Common myeloid progenitor, CD34-positive (primary cell): ENCODE measurements around the gene DIPK1A.

ENCODE experiments used
- CTCF ChIA-PET: fragments of 350-600 bp; sonication (Branson Sonifier 250); formaldehyde crosslinking; loops from one replicate; lab custom pipeline; 2021; ENCODE audit warnings: antibody characterized with exemption; lab: Charles Lee
- POLR2A ChIA-PET: fragments of 350-600 bp; sonication (Branson Sonifier 250); formaldehyde crosslinking; loops from one replicate; lab custom pipeline; 2021; ENCODE audit warnings: antibody characterized with exemption; lab: Charles Lee
- DNase-seq, 3 donors: peaks; one replicate each; pipeline versions ENCODE4 v3.0.0 to v3.0.0-alpha.2; 2013
- H3K27ac ChIP-seq, 2 experiments: 1 replicate in 1 of 2; 2 replicates in 1 of 2; pipeline ENCODE4 v1.7.0; 2013; ENCODE audit warnings: inconsistent platforms in 2 of 2, low read length in 2 of 2, mild to moderate bottlenecking in 2 of 2, low read depth in 1 of 2, moderate library complexity in 1 of 2; ENCODE audit not compliant: severe bottlenecking in 2 of 2, insufficient read depth in 1 of 2, poor library complexity in 1 of 2
- H3K27me3 ChIP-seq, 5 experiments: replicated peaks in 2 of 5; 1 replicate in 3 of 5; 2 replicates in 2 of 5; pipeline versions ENCODE4 v1.6.1 to v1.7.0; 2013; ENCODE audit warnings: low read length in 4 of 5, mild to moderate bottlenecking in 2 of 5, moderate library complexity in 2 of 5, inconsistent platforms in 1 of 5; ENCODE audit not compliant: insufficient read depth in 5 of 5, control insufficient read depth in 4 of 5
- H3K36me3 ChIP-seq, 4 experiments: 1 replicate in 2 of 4; 2 replicates in 2 of 4; pipeline versions ENCODE4 v1.6.1 to v1.7.0; 2013; ENCODE audit warnings: low read length in 3 of 4, control low read depth in 1 of 4, mild to moderate bottlenecking in 1 of 4; ENCODE audit not compliant: control insufficient read depth in 4 of 4, insufficient read depth in 4 of 4
- H3K4me1 ChIP-seq, 4 experiments: 1 replicate in 3 of 4; 2 replicates in 1 of 4; pipeline versions ENCODE4 v1.6.1 to v1.7.1; 2013; ENCODE audit warnings: low read length in 3 of 4, mild to moderate bottlenecking in 3 of 4, control low read depth in 1 of 4, inconsistent platforms in 1 of 4, moderate library complexity in 1 of 4; ENCODE audit not compliant: control insufficient read depth in 4 of 4, insufficient read depth in 4 of 4; ENCODE audit errors: control extremely low read depth in 1 of 4
- H3K4me3 ChIP-seq, 7 experiments: 1 replicate in 4 of 7; 2 replicates in 3 of 7; pipeline versions ENCODE4 v1.5.1 to v1.7.0; 2013; ENCODE audit warnings: mild to moderate bottlenecking in 7 of 7, low read length in 6 of 7, moderate library complexity in 6 of 7, inconsistent platforms in 2 of 7, low read depth in 2 of 7, control low read depth in 1 of 7; ENCODE audit not compliant: insufficient read depth in 4 of 7, control insufficient read depth in 1 of 7; ENCODE audit errors: extremely low read depth in 1 of 7
- H3K9me3 ChIP-seq, 5 experiments: 1 replicate in 4 of 5; 2 replicates in 1 of 5; pipeline versions ENCODE4 v1.6.1 to v1.7.1; 2013; ENCODE audit warnings: low read length in 4 of 5, mild to moderate bottlenecking in 2 of 5, inconsistent platforms in 1 of 5, low read depth in 1 of 5, moderate library complexity in 1 of 5; ENCODE audit not compliant: control insufficient read depth in 4 of 5, insufficient read depth in 2 of 5; ENCODE audit errors: control extremely low read depth in 1 of 5
- WGBS: methylation state at CpG from one replicate; pipeline ENCODE4 v1.1.5; 2013; ENCODE audit not compliant: insufficient coverage; 5-methylcytosine and 5-hydroxymethylcytosine counted together

DIPK1A gene

DNA sequence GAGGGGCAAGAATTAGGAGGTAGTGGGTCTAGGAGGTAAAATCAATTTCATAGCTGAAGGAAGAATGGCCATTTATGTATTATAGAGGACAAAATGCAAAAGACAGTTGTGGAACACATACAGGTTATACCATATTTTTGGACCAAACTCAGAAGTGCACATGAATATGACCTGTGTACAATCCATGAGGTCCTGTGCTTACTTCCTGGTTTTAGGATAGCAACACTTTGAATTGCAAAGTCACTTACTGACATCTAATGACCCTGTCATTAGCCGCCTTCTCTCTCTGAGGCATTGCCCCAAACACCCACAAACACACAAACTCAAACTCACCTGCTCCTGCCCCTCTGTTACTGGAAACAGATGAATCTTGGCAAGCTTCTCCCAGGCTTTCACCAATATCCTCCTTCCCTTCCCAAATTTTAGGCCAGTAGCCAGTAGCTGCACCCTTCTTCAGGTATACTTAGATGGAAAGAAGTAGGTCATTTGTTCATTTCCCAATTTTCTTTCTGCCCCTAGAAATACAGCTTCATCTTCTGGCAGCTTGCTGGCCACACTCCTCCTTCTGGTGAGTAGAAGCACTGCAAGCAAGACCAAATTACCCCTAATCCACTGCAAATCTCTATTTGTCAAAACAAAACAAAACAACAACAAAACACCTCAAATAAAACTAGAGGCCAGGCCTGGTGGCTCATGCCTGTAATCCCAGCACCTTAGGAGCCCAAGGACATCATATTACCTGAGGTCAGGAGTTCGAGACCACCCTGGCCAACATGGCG, 143.1 kb downstream of the DIPK1A start:
- Histone ChIP-seq H3K36me3 (no peaks in the 10 kb centered on the region), H3K9me3 (no peaks in the 10 kb centered on the region), H3K4me3 (no peak overlapping the region), H3K4me1 (no peaks in the 10 kb centered on the region), H3K27me3 (no peaks in the 10 kb centered on the region), H3K27ac (no peak overlapping the region)
- CTCF ChIA-PET = interaction anchor here (0.8 to 4.2 kb wide), 14 partner anchors 10 to 510 kb away, joined by 3 to 22 read pairs (median 5); partner anchors contain the start of genes EVI5 and RPL5
- DNase-seq = peak; percentile 39 to 58 (median 57)
- POLR2A ChIA-PET = interaction anchor here (0.9 kb wide), 1 partner anchor 11 kb away, joined by 4 read pairs; no protein-coding TSS in a partner anchor
- WGBS = 71% methylated on average over 1 of the region's 3 CpGs

DNA sequence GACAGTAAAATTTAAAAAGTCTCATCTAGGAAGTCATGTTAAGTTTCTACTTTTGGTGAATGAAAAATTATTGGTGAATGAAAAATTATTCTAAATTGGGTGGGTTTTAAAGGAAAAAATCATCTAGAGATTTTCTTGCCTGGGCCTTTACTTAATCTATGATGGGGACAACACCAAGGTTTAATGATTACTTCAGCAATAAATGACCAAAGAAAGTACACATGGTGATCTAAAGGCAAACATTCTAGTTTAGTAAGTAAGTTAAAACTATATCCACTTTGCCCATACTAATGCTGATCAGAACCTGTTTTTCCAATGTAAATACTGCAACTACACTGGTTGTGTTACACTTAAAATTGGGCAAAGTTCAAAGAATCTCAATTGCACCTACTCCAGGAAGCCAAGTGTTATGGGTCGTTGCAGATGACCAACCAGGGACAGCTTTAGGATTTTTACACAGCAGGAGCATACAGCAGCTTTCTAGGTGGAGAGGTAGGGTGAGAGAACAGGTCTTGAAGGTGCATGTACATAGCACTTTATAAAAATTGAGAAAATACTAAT, 144.0 kb downstream of the DIPK1A start:
- Histone ChIP-seq H3K4me3 (no peak overlapping the region), H3K27ac (no peak overlapping the region), H3K27me3 (no peaks in the 10 kb centered on the region), H3K9me3 (no peaks in the 10 kb centered on the region), H3K4me1 (no peaks in the 10 kb centered on the region), H3K36me3 (no peaks in the 10 kb centered on the region)
- CTCF ChIA-PET = interaction anchor here (1.2 to 4.2 kb wide), 6 partner anchors 10 to 71 kb away, joined by 3 to 22 read pairs (median 10); no protein-coding TSS in a partner anchor
- POLR2A ChIA-PET = no interaction called here
- no peak for DNase-seq
- WGBS = 83% methylated on average over 1 of the region's 1 CpG

DNA sequence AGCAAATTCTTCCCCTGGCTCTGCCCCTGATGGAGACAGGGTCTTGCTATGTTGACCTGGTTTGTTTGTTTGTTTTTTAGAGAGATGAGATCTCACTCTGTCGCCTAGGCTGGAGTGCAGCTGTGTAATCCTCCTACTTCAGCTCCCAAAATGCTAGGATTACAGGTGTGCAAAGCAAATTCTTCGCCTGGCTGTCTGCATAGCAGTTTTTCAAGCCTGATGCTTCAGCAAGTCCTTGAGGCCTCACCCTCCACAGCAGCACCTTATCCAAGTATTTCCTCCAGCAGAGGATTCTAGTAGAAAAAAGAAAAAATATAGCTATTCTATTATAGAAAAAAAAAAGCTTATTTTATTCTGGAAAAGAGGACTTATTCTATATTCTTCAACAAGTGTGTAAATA, 144.5 kb downstream of the DIPK1A start:
- no peaks in the 10 kb centered on the region for H3K4me1 ChIP-seq
- POLR2A ChIA-PET = no interaction called here

DNA sequence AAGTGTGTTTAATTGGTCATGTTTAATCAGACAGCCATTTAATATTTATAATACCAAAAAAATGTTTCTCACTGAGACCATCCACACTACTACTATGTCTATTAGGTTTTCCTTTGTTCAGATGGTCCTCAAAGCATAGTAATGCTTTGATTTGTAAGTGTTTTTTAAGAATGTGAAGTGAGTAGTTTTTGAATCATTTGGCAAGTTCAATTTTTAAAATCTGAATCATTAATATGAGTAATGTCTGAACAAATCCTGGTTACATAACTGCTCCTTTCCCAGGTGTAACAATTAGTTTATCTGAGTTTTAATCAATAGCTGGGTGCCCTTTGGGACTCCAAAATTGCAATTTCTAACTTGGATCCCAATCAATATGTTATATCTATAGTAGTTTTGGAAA, 152.9 kb downstream of the DIPK1A start:
- ChIA-PET POLR2A (no interaction called here), CTCF (no interaction called here)
- H3K27ac ChIP-seq = no peak overlapping the region
- H3K4me1 ChIP-seq = no peaks in the 10 kb centered on the region
- H3K9me3 ChIP-seq = no peaks in the 10 kb centered on the region
- no peaks in the 10 kb centered on the region for H3K36me3 ChIP-seq
- H3K27me3 ChIP-seq = peaks cover 0 to 2% (median 0%) of the 10 kb centered on the region in 5 experiments
- DNase-seq = no peak
- H3K4me3 ChIP-seq = no peak overlapping the region

More for the DNA sequence above, 144.5 kb downstream of the DIPK1A start:
- CTCF ChIA-PET = interaction anchor here (0.9 to 4.2 kb wide), 7 partner anchors 11 to 513 kb away, joined by 3 to 22 read pairs (median 8); no protein-coding TSS in a partner anchor
- no peaks in the 10 kb centered on the region for H3K36me3 ChIP-seq
- DNase-seq = no peak
- no peak overlapping the region for H3K27ac ChIP-seq
- H3K9me3 ChIP-seq = no peaks in the 10 kb centered on the region
- H3K4me3 ChIP-seq = no peak overlapping the region
- no CpG with 5 or more reads among the region's 2 CpGs for WGBS
- H3K27me3 ChIP-seq = no peaks in the 10 kb centered on the region

DNA sequence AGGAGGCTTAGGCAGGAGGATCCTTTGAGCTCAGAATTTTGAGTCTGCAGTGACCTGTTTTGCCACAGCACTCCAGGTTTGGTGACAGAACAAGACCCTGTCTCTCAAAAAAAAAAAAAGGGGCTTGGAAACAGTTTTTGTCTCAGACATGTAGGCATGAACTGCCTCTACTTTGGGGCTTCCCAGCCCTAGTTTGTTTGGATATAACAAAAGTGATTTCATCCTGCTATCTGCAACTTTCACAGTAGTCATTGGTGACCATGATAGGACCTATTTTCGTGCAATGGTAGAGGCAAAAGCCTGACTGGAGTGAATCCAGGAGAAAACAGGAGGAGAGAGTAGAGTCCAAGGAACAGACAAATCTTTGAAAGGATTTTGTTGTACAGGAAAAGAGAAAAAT, 156.0 kb downstream of the DIPK1A start:
- ChIA-PET POLR2A (no interaction called here), CTCF (interaction anchor here (1.6 kb wide), 1 partner anchor 27 kb away, joined by 5 read pairs; the partner anchor contains the start of gene RPL5)
- Histone ChIP-seq H3K27me3 (peaks cover 0 to 2% (median 0%) of the 10 kb centered on the region in 5 experiments), H3K36me3 (no peaks in the 10 kb centered on the region), H3K9me3 (no peaks in the 10 kb centered on the region), H3K27ac (no peak overlapping the region), H3K4me1 (no peaks in the 10 kb centered on the region), H3K4me3 (peak overlapping the region in 1 of 7 experiments; percentile 28)
- DNase-seq = no peak
- 100% methylated on average over 1 of the region's 1 CpG for WGBS

DNA sequence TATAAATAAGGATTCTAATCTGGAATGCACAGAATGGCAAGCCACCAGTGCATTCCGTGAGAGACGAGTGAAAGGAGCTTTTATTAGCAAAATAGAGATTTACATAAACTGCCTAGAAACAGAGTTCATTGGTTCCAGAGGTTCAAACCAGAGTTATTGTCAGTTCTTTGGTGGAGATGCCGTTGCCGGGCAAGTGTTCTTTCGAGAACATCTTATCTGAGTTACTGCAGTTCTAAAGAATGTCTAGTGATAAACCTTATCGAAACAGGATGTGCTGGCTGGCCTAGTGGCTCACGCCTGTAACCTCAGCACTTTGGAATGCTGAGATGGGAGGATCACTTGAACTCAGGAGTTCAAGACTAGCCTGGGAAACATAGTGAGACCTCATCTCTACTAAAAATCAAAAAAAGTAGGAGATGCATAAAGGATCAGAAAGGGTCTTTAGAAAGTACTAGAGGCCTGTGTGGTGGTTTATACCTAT, 156.5 kb downstream of the DIPK1A start:
- POLR2A ChIA-PET = no interaction called here

More for the DNA sequence above, 156.5 kb downstream of the DIPK1A start:
- Histone ChIP-seq H3K27ac (no peak overlapping the region), H3K4me3 (peak overlapping the region in 1 of 7 experiments; percentile 28), H3K27me3 (peaks cover 0 to 2% (median 0%) of the 10 kb centered on the region in 5 experiments), H3K36me3 (no peaks in the 10 kb centered on the region), H3K4me1 (no peaks in the 10 kb centered on the region), H3K9me3 (no peaks in the 10 kb centered on the region)
- CTCF ChIA-PET = interaction anchor here (1.6 kb wide), 1 partner anchor 27 kb away, joined by 5 read pairs; the partner anchor contains the start of gene RPL5
- 29% methylated on average over 6 of the region's 7 CpGs for WGBS
- DNase-seq = peak; percentile 70 to 88 (median 86)
